OCI-LY7 (cell line): Measurements from ENCODE around the gene SCN2A.

Source experiments
- CTCF ChIP-seq: fragments of 200-600 bp; sonication (generic); conservative IDR thresholded peaks from 2 replicates; pipeline ENCODE4 v1.5.1; 2014; ENCODE audit warnings: mild to moderate bottlenecking, antibody characterized with exemption, low read length, moderate library complexity, mixed read lengths
- EZH2phosphoT487 ChIP-seq: fragments of 200-600 bp; sonication (generic); IDR thresholded peaks from 2 replicates; pipeline ENCODE4 v1.6.1; 2018; ENCODE audit warnings: low read depth, borderline replicate concordance, mild to moderate bottlenecking, mixed run types, antibody characterized with exemption, low read length, moderate library complexity, mixed read lengths

DNA sequence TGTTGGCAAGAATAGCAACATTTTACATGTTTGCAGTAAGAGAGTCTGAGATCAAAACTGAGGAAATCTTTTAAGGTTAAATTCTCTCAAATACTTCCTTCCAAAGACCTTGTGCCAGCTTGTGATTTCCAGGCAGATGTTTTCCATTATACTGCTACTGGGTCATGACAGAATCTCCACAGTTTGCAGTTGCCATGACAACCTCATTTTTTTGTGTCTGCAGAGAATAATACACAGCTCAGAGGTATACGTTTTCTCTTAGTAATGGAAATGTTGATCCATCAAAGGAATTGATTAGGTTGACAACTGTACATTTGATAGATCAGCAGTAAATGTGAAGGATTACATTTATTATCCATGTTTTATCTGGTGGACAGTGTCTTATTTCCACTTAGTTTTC lies 201.2 kb downstream of the SCN2A start:
- TF ChIP-seq EZH2phosphoT487 (no peak), CTCF (no peak)
